ENCODE data around the gene SAFB2. TPM values are rescaled to one million over a fixed set of nuclear protein-coding genes. Genes with fewer than 3 reads are reported as not detected.

Gene SAFB2
- total RNA-seq, 4 donors from 2014 or later, result 25.3 to 81.6 (median 41.6) TPM

DNA sequence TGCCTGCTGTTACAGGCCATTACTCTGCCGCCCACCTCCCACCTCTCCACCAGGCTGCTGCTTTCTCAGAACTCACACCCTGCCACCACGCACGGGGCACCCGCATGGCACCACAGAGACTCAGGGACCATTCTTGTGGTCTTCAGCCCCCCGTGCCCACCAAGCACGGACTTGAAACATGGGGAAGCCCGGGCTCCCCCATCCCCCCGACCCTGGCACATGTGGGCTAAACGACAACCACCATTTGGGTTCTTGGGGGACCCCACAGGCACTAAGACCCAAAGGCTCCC is 31.8 kb downstream of the SAFB2 start:
- Histone ChIP-seq H3K27me3 (no peaks in the 10 kb centered on the region), H3K27ac (no peak overlapping the region), H3K4me3 (no peak overlapping the region), H3K9me3 (no peaks in the 10 kb centered on the region), H3K4me1 (peaks cover 0 to 10% (median 5%) of the 10 kb centered on the region in 3 donors), H3K36me3 (peaks cover 0 to 100% of the 10 kb centered on the region in 2 donors)
- ATAC-seq, result no peak
- TF ChIP-seq, protein P1, sequence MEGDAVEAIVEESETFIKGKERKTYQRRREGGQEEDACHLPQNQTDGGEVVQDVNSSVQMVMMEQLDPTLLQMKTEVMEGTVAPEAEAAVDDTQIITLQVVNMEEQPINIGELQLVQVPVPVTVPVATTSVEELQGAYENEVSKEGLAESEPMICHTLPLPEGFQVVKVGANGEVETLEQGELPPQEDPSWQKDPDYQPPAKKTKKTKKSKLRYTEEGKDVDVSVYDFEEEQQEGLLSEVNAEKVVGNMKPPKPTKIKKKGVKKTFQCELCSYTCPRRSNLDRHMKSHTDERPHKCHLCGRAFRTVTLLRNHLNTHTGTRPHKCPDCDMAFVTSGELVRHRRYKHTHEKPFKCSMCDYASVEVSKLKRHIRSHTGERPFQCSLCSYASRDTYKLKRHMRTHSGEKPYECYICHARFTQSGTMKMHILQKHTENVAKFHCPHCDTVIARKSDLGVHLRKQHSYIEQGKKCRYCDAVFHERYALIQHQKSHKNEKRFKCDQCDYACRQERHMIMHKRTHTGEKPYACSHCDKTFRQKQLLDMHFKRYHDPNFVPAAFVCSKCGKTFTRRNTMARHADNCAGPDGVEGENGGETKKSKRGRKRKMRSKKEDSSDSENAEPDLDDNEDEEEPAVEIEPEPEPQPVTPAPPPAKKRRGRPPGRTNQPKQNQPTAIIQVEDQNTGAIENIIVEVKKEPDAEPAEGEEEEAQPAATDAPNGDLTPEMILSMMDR (IDR thresholded peaks at IDR 0.05), result no peak
- TF ChIP-seq EP300 (IDR thresholded peaks at IDR 0.05) (no peak), POLR2AphosphoS5 (IDR thresholded peaks at IDR 0.05) (no peak), POLR2A (IDR thresholded peaks at IDR 0.05) (no peak)
- WGBS, 2 donors (ENCODE audit: low coverage in 1 of 2), result 60 to 80% methylated on average over 1 of the region's 9 CpGs

DNA sequence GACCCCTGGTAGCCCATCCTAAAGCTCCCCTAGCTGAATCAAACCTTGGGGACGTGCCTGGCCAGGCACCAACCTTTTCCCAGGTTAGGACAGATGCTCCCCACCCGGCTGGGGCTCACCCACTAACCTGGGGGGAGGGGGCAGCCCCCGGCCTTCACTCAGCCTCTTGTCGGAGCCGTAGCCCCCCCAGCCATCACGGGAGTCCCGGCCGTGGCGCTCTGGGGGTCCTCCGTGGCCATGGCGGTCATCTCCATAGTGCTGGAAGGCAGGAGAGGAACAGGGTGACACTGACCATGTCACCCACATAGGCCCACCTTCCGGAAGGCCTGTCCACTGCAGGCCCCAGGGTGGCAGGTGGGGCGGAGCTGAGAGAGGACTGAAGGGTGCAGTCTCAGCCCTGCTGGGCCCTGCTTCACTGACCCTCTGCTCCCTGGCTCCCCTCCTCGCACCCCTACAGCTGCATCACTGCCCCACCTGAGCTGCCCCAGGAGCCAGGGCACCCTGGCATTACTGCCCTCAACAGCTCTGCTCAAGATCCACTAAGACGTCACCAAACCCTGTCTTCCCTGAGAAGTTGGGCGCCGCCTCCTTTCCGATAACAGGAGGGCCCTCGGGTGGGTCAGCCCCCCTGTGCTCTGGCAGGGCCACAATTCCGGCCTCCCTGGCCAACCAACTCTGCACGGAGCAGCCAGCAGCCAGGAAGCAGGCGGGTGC is 32.3 kb downstream of the SAFB2 start:
- H3K4me1 ChIP-seq, result peaks cover 0 to 15% (median 6%) of the 10 kb centered on the region in 3 donors

DNA sequence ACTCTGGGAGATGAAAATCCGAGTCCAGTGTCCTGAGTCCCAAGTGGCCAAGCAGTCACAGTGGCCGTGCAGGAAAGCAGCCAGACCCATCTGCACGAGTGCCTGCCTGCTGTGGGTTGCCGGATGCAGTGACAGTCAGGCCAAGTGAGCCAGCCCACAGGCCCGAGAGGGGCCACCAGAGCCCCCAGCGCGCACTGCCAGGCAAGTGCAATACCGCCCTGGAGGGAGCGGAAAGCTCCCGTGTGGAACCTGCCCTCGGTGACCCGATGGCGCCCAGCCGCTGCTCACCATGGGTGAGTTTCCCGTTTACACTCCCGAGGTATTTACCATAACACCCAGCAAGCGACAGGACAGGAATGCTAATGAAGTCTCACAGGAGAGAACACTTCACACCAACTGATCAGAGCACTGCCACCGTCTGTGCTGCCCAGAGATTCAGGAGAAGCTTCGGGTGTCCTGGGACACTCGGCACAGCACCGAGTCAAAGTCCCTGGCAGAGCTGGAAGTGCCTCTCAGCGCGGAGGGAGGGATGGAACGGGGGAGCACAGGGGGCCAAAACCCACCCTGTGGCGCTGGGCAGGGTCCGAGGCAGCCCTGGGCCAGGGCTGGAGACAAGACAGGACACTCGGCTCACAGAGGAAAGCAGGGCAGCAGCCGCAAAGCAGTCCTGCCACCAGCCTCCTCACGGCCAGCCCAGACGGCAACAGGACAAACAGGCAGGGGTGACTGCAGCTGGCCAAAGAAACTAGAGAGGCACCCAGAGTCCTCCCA is 33.5 kb downstream of the SAFB2 start:
- WGBS, 2 donors (ENCODE audit: low coverage in 1 of 2), result 60 to 75% methylated on average over 1 to 13 of the region's 30 CpGs
- H3K4me1 ChIP-seq, result peaks cover 0 to 23% (median 6%) of the 10 kb centered on the region in 3 donors
- no peak for TF ChIP-seq POLR2A (IDR thresholded peaks at IDR 0.05)
- H3K27ac ChIP-seq, result no peak overlapping the region
- no peaks in the 10 kb centered on the region for H3K27me3 ChIP-seq
- no peaks in the 10 kb centered on the region for H3K9me3 ChIP-seq
- no peak for ATAC-seq
- H3K36me3 ChIP-seq, result peaks cover 0 to 88% of the 10 kb centered on the region in 2 donors
- H3K4me3 ChIP-seq, result no peak overlapping the region

More for the DNA sequence above, 32.3 kb downstream of the SAFB2 start:
- H3K27ac ChIP-seq, result no peak overlapping the region
- no peak for TF ChIP-seq POLR2AphosphoS5 (IDR thresholded peaks at IDR 0.05)
- no peak for TF ChIP-seq POLR2A (IDR thresholded peaks at IDR 0.05)
- TF ChIP-seq EP300 (IDR thresholded peaks at IDR 0.05), result no peak
- TF ChIP-seq, protein P1 (IDR thresholded peaks at IDR 0.05), result no peak
- peaks cover 0 to 99% of the 10 kb centered on the region in 2 donors for H3K36me3 ChIP-seq
- no peak for ATAC-seq
- WGBS, 2 donors (ENCODE audit: low coverage in 1 of 2), result 90% methylated on average over 2 of the region's 22 CpGs; no CpG with 5 or more reads in 1 of the 2 donors
- no peak overlapping the region for H3K4me3 ChIP-seq
- no peaks in the 10 kb centered on the region for H3K9me3 ChIP-seq
- H3K27me3 ChIP-seq, result no peaks in the 10 kb centered on the region

DNA sequence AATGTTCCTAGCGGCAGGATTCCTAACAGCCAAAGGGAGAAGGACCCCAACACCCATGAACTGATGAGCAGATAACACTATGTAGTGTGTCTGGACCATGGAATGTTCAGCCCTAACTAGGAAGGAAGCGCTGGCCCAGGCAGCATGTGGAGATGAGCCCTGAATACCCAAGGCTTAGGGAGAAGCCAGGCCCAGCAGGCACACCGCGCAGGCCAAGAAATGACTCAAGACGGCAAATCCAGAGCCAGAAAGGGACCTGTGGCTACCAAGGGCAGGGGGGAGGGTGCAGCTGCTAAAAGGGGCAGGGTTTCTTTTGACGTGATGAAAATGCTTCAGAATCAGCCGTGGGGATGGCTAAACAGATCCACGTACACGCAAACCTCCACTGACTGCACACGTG is 34.1 kb downstream of the SAFB2 start:
- no peaks in the 10 kb centered on the region for H3K27me3 ChIP-seq
- no peaks in the 10 kb centered on the region for H3K9me3 ChIP-seq
- ATAC-seq, result no peak
- no peak overlapping the region for H3K27ac ChIP-seq
- H3K36me3 ChIP-seq, result peaks cover 0 to 87% of the 10 kb centered on the region in 2 donors
- H3K4me1 ChIP-seq, result peaks cover 0 to 23% (median 6%) of the 10 kb centered on the region in 3 donors
- WGBS, 2 donors (ENCODE audit: low coverage in 1 of 2), result 68 to 91% methylated on average over 5 to 8 of the region's 10 CpGs
- no peak overlapping the region for H3K4me3 ChIP-seq
- no peak for TF ChIP-seq POLR2A (IDR thresholded peaks at IDR 0.05)
- TF ChIP-seq EP300 (IDR thresholded peaks at IDR 0.05), result no peak
- TF ChIP-seq, protein P1 (IDR thresholded peaks at IDR 0.05), result no peak
- TF ChIP-seq POLR2AphosphoS5 (IDR thresholded peaks at IDR 0.05), result no peak

DNA sequence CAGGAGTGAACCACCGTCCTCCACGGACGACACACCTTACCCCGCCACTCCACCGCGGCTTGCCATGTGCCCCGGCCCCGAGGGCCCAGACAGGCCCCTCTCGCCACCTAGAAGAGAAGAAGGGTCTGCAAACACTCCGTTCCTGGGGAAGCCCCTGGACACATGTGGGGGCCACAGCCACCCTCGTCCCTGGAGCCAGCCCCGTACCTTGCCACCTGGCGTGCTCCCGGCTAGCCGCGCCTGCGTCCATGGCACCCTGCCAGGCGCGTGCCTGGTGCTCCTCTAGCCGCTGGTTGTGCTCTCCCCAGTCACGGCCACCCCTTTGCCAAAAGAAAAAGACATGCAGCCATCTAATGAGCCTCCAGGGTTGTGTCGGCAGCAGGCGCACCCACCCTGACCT is 34.9 kb downstream of the SAFB2 start:
- Histone ChIP-seq H3K4me3 (no peak overlapping the region), H3K27me3 (no peaks in the 10 kb centered on the region), H3K9me3 (no peaks in the 10 kb centered on the region), H3K36me3 (peaks cover 0 to 85% of the 10 kb centered on the region in 2 donors), H3K4me1 (peaks cover 0 to 23% (median 6%) of the 10 kb centered on the region in 3 donors), H3K27ac (no peak overlapping the region)
- ATAC-seq, result no peak
- TF ChIP-seq POLR2AphosphoS5 (IDR thresholded peaks at IDR 0.05) (no peak), EP300 (IDR thresholded peaks at IDR 0.05) (no peak), POLR2A (IDR thresholded peaks at IDR 0.05) (no peak)
- TF ChIP-seq, protein P1 (IDR thresholded peaks at IDR 0.05), result no peak
- WGBS, 2 donors (ENCODE audit: low coverage in 1 of 2), result 73% methylated on average over 3 of the region's 23 CpGs; no CpG with 5 or more reads in 1 of the 2 donors

Measured in gastroesophageal sphincter (tissue), 4 donors.